ENCODE measurements around the gene KRTAP1-4.

Gene KRTAP1-4

GRCh38 chr17:41052566-41052965, 22.6 kb upstream of the KRTAP1-4 start:
- TF ChIP-seq REST (tag by site-specific recombination; IDR thresholded peaks at IDR 0.05) = no peak
- TF ChIP-seq ZNF292 (tag by site-specific recombination; IDR thresholded peaks at IDR 0.05; ENCODE audit: borderline replicate concordance, low read depth) = no peak
- TF ChIP-seq ZNF184 (tag by site-specific recombination; IDR thresholded peaks at IDR 0.05) = no peak
- no peak for TF ChIP-seq ZNF138 (tag by site-specific recombination; IDR thresholded peaks at IDR 0.05; ENCODE audit: borderline replicate concordance)
- no peak for TF ChIP-seq KLF8 (tag by site-specific recombination; IDR thresholded peaks at IDR 0.05)
- TF ChIP-seq GLI2 (tag by site-specific recombination; IDR thresholded peaks at IDR 0.05; ENCODE audit: borderline replicate concordance, low read depth) = no peak
- no peak for TF ChIP-seq TCF7L2 (IDR thresholded peaks at IDR 0.05; ENCODE audit: borderline replicate concordance, low read depth, low read length)
- no peak for TF ChIP-seq BCL6B (tag by site-specific recombination; IDR thresholded peaks at IDR 0.05)
- TF ChIP-seq ZNF548 (tag by site-specific recombination; IDR thresholded peaks at IDR 0.05) = no peak
- TF ChIP-seq ZNF529 (tag by site-specific recombination; IDR thresholded peaks at IDR 0.05; ENCODE audit: insufficient replicate concordance) = no peak
- no peak for TF ChIP-seq INSM2 (tag by site-specific recombination; IDR thresholded peaks at IDR 0.05)
- no peak for TF ChIP-seq BCL11A (tag by site-specific recombination; IDR thresholded peaks at IDR 0.05; ENCODE audit: low read depth)
- no peak for TF ChIP-seq ZNF274 (IDR thresholded peaks at IDR 0.05; ENCODE audit: low read length)
- no peak for TF ChIP-seq ZNF274 (tag by site-specific recombination; IDR thresholded peaks at IDR 0.05; ENCODE audit: borderline replicate concordance)
- TF ChIP-seq GLI4 (tag by site-specific recombination; IDR thresholded peaks at IDR 0.05) = no peak
- H3K27ac ChIP-seq (ENCODE audit: extremely low read depth, low read depth, low read length) = no peak overlapping the region
- no peak overlapping the region for H3K4me3 ChIP-seq (ENCODE audit: low read depth, low read length)
- no peaks in the 10 kb centered on the region for H3K9me3 ChIP-seq (ENCODE audit: control insufficient read depth, insufficient read depth, low read depth, low read length)
- POLR2A ChIA-PET = no interaction called here
- H3K36me3 ChIP-seq (ENCODE audit: control insufficient read depth in 2 of 2, insufficient read depth in 1 of 2, low read length in 2 of 2) = no peaks in the 10 kb centered on the region
- no peaks in the 10 kb centered on the region for H3K4me1 ChIP-seq (ENCODE audit: control insufficient read depth, insufficient read depth, low read length)
- CTCF ChIA-PET = interaction anchor here (0.7 kb wide), 1 partner anchor 597 kb away, joined by 3 read pairs; no protein-coding TSS in a partner anchor

GRCh38 chr17:41049110-41049509, 19.1 kb upstream of the KRTAP1-4 start:
- Histone ChIP-seq H3K4me3 (ENCODE audit: low read depth, low read length) (no peak overlapping the region), H3K9me3 (ENCODE audit: control insufficient read depth, insufficient read depth, low read depth, low read length) (no peaks in the 10 kb centered on the region), H3K4me1 (ENCODE audit: control insufficient read depth, insufficient read depth, low read length) (no peaks in the 10 kb centered on the region), H3K27ac (ENCODE audit: extremely low read depth, low read depth, low read length) (no peak overlapping the region), H3K36me3 (ENCODE audit: control insufficient read depth in 2 of 2, insufficient read depth in 1 of 2, low read length in 2 of 2) (no peaks in the 10 kb centered on the region)
- ChIA-PET POLR2A (no interaction called here), CTCF (no interaction called here)
- no peak for TF ChIP-seq ZNF26 (tag by site-specific recombination; IDR thresholded peaks at IDR 0.05)
- TF ChIP-seq ZNF629 (tag by site-specific recombination; IDR thresholded peaks at IDR 0.05) = no peak
- no peak for TF ChIP-seq ATF2 (tag by site-specific recombination; IDR thresholded peaks at IDR 0.05; ENCODE audit: low read depth)
- TF ChIP-seq BCL11A (tag by site-specific recombination; IDR thresholded peaks at IDR 0.05; ENCODE audit: low read depth) = no peak
- TF ChIP-seq ZNF138 (tag by site-specific recombination; IDR thresholded peaks at IDR 0.05; ENCODE audit: borderline replicate concordance) = no peak
- no peak for TF ChIP-seq ZNF624 (tag by site-specific recombination; IDR thresholded peaks at IDR 0.05)
- no peak for TF ChIP-seq ZNF350 (tag by site-specific recombination; IDR thresholded peaks at IDR 0.05)
- TF ChIP-seq ZNF148 (tag by site-specific recombination; IDR thresholded peaks at IDR 0.05; ENCODE audit: borderline replicate concordance) = no peak
- TF ChIP-seq ZNF48 (tag by site-specific recombination; IDR thresholded peaks at IDR 0.05) = no peak
- no peak for TF ChIP-seq KLF16 (tag by site-specific recombination; IDR thresholded peaks at IDR 0.05)
- TF ChIP-seq ZNF514 (tag by site-specific recombination; IDR thresholded peaks at IDR 0.05) = no peak

All from HEK293 (cell line).